GM13976 (cell line): Measurements from ENCODE around the gene GPNMB.
"Not testable (repeated sequence)": the region's sequence is repeated elsewhere in the genome, so short reads cannot be mapped to it uniquely, and the experiment has no call there.

Experiments
- DNase-seq: peaks from one replicate; pipeline ENCODE4 v3.0.0; 2012; ENCODE audit warnings: low spot score
- in situ Hi-C: fragments of 300-500 bp; cut with MboI; formaldehyde crosslinking; loops from one replicate; pipeline ENCODE4 v1.12.0; 2022; ENCODE audit warnings: low sequenced_read_pairs, mixed read lengths, inconsistent platforms; ENCODE audit not compliant: unreplicated experiment
- TF ChIP-seq, protein P1 (sequence below): IDR thresholded peaks from 2 replicates; pipeline ENCODE4 v1.5.1; 2012; ENCODE audit warnings: borderline replicate concordance, mild to moderate bottlenecking; ENCODE audit not compliant: insufficient read depth; ENCODE audit errors: extremely low read depth, missing control alignments, control extremely low read depth

The GPNMB gene

DNA sequence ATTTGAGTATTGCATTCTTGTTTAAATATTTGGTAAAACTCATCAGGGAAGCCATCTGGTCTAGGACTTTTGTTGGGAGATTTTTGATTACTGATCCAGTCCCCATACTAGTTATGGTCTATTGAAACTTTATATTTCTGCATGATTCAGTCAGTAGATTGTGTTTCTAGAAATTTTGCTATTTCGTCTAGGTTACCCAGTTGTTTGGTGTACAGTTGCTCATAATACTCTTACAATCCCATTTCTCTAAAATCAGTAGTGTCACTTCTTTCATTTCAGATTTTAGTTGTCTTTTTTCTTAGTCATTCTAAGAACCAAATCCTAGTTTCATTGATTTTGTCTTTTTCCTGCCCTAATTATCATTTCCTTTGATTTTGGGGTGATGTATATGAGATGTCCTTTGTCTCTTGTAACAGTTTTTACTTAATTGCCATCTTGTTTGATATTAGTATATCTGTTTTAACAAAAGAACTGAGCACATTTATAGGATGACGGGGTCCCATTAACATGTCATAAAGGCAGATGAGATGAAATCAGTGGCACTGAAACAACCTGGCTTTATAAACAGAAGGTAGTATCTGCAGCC lies 60.5 kb downstream of the GPNMB start:
- in situ Hi-C loops, result no loop called here
- DNase-seq, result no peak
- TF ChIP-seq, protein P1, sequence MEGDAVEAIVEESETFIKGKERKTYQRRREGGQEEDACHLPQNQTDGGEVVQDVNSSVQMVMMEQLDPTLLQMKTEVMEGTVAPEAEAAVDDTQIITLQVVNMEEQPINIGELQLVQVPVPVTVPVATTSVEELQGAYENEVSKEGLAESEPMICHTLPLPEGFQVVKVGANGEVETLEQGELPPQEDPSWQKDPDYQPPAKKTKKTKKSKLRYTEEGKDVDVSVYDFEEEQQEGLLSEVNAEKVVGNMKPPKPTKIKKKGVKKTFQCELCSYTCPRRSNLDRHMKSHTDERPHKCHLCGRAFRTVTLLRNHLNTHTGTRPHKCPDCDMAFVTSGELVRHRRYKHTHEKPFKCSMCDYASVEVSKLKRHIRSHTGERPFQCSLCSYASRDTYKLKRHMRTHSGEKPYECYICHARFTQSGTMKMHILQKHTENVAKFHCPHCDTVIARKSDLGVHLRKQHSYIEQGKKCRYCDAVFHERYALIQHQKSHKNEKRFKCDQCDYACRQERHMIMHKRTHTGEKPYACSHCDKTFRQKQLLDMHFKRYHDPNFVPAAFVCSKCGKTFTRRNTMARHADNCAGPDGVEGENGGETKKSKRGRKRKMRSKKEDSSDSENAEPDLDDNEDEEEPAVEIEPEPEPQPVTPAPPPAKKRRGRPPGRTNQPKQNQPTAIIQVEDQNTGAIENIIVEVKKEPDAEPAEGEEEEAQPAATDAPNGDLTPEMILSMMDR, result no peak

DNA sequence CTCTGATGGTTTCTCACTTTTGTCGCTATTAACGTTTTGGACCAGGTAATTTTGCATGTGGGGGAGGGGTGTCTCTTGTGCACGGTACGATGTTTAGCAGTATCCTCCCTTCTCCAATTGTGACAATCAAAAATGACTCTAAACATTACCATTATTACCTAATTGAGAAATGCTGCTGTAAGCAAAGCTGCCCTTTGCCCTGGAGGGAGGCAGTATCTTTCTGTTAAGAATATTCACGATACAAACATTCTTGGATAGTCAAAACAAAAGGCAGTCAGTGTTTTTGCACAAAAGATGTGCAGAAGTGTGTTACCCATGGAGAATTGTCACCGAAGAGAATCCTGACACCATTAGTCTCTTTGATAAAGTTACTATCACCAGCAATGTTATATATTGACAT lies 62.2 kb downstream of the GPNMB start:
- DNase-seq, result no peak
- TF ChIP-seq, protein P1, result no peak
- in situ Hi-C loops, result no loop called here

DNA sequence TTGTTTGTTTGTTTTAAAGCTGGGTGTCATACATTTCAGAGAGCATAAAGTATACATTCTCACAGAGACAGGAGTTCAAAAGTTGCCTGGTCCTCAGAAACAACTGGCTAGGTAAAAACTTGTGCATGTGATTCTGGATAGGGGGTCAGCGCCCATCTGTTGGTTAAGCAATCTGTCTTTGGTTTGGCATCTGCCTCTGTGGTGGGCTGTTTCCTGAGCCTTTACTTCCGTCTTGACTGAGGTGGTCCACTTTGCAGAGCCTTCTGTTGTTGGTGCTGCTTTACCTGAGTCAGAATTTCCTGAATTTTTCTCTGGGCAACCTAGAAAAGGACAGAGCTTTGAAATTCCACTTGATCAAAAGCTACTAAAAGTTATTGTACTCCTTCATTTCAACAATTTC lies 65.6 kb downstream of the GPNMB start:
- DNase-seq, in situ Hi-C loops: not testable (repeated sequence)

DNA sequence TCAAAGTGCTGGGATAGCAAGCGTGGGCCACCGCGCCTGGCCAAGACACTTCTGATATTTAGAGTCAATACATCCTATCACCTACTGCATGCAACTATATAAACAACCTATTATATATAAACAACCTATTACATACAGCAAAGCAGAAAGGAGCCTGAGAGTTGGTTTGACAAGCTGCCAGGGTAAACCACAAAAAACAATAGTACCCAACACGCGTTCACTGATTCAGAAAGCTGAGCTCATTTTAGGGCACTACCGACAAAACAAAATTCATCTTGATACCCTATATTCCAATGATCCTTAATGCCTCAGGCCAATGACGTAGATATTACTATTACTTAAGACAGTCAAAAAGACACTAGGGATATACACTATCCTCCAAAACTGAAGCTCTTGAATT lies 68.8 kb downstream of the GPNMB start:
- TF ChIP-seq, protein P1, result no peak
- in situ Hi-C loops, result no loop called here
- no peak for DNase-seq
